ENCODE data around the gene OR52N2. TPM values are rescaled to one million over a fixed set of nuclear protein-coding genes. Genes with fewer than 3 reads are reported as not detected.
A peak's percentile ranks its signal among the peaks of the same experiment; 100 is the strongest.

The OR52N2 gene
- total and polyA plus RNA-seq, 9 of the 15 experiments (the other 6 are each of a cell fraction or from before 2014, with no cell fraction given), result not detected

- TF ChIP-seq SMARCC2 (IDR thresholded peaks at IDR 0.05; ENCODE audit: low read depth) (peak; percentile 87), BCL6 (CRISPR knock-in tag; IDR thresholded peaks at IDR 0.05) (no peak), BRD9 (IDR thresholded peaks at IDR 0.05; ENCODE audit: low read depth, partially characterized antibody) (peak; percentile 71), ZNF165 (CRISPR knock-in tag; IDR thresholded peaks at IDR 0.05; ENCODE audit: borderline replicate concordance) (no peak), HDGF (IDR thresholded peaks at IDR 0.05) (no peak), DPF2 (IDR thresholded peaks at IDR 0.05) (peak; percentile 96), ATF7 (IDR thresholded peaks at IDR 0.05) (peak; percentile 42; the same call in 1 of the 2 replicates), ZNF75A (CRISPR knock-in tag; IDR thresholded peaks at IDR 0.05) (peak; percentile 97), ZNF584 (CRISPR knock-in tag; IDR thresholded peaks at IDR 0.05; ENCODE audit: low read depth) (no peak), TAL1 (IDR thresholded peaks at IDR 0.05) (peak; percentile 88), SMARCA5 (IDR thresholded peaks at IDR 0.05) (no peak), YY1 (IDR thresholded peaks at IDR 0.05; ENCODE audit: borderline replicate concordance in 1 of 3, control insufficient read depth in 1 of 3, extremely low read depth in 1 of 3, insufficient read depth in 3 of 3, insufficient read length in 1 of 3, insufficient replicate concordance in 2 of 3, low read depth in 1 of 3, low read length in 2 of 3) (peak in 1 of 3 experiments; percentile 86), RNF2 (IDR thresholded peaks at IDR 0.05) (peak; percentile 54; the same call in 1 of the 2 replicates), HOXB6 (CRISPR knock-in tag; IDR thresholded peaks at IDR 0.05; ENCODE audit: borderline replicate concordance) (no peak), NR2C1 (IDR thresholded peaks at IDR 0.05) (peak; percentile 15; the same call in 1 of the 2 replicates), NR2C1 (tag; IDR thresholded peaks at IDR 0.05) (no peak), NFRKB (IDR thresholded peaks at IDR 0.05; ENCODE audit: low read depth) (peak; percentile 81), TEAD4 (IDR thresholded peaks at IDR 0.05; ENCODE audit: low read length) (peak; percentile 88), TEAD4 (CRISPR knock-in tag; IDR thresholded peaks at IDR 0.05; ENCODE audit: borderline replicate concordance) (no peak), SOX6 (IDR thresholded peaks at IDR 0.05) (peak; percentile 67), KAT8 (IDR thresholded peaks at IDR 0.05; ENCODE audit: low read depth) (peak; percentile 45; the same call in 1 of the 2 replicates), SMARCB1 (IDR thresholded peaks at IDR 0.05; ENCODE audit: insufficient read length, low read depth) (no peak), DIDO1 (tag; IDR thresholded peaks at IDR 0.05; ENCODE audit: low read depth) (no peak), PBX2 (CRISPR knock-in tag; IDR thresholded peaks at IDR 0.05; ENCODE audit: low read depth) (no peak), PBX2 (tag; conservative IDR thresholded peaks at IDR 0.05; ENCODE audit: low read depth) (peak; percentile 80), MTA2 (IDR thresholded peaks at IDR 0.05; ENCODE audit: low read depth) (peak; percentile 83), ZNF696 (CRISPR knock-in tag; conservative IDR thresholded peaks at IDR 0.05) (no peak), MEIS2 (IDR thresholded peaks at IDR 0.05; ENCODE audit: partially characterized antibody) (peak; percentile 95), IFI16 (CRISPR knock-in tag; IDR thresholded peaks at IDR 0.05) (no peak), CBFA2T3 (IDR thresholded peaks at IDR 0.05) (peak; percentile 90), ZBED1 (IDR thresholded peaks at IDR 0.05) (no peak)
Observed at GRCh38 chr11:5809905-5810795, 1.4 kb downstream of the OR52N2 start (continued).

All from K562 (cell line).